Activated CD8-positive, alpha-beta T cell treated with anti-CD3 and anti-CD28 coated beads for 36 hours (primary cell): Measurements from ENCODE around the gene EIF2B1. TPM values are rescaled to one million over a fixed set of nuclear protein-coding genes. Genes with fewer than 3 reads are reported as not detected.

Source experiments
- ATAC-seq: fragments of 200-7000 bp; cut with Tn5 transposase; one replicate; pipeline ENCODE4 v1.10.0; 2021; ENCODE audit warnings: mild to moderate bottlenecking, moderate library complexity
- CTCF ChIA-PET: fragments of 350-600 bp; sonication (Branson Sonifier 250); formaldehyde crosslinking; loops from one replicate; lab custom pipeline; 2021; ENCODE audit warnings: antibody characterized with exemption; lab: Charles Lee
- POLR2A ChIA-PET: fragments of 350-600 bp; sonication (Branson Sonifier 250); formaldehyde crosslinking; loops from one replicate; lab custom pipeline; 2021; ENCODE audit warnings: antibody characterized with exemption; lab: Charles Lee
- DNase-seq: peaks from one replicate; pipeline ENCODE4 v3.0.0-alpha.2; 2020
- H3K27ac Mint-ChIP-seq: one replicate; pipeline ENCODE4 v1.8.0; 2021; ENCODE audit warnings: mild to moderate bottlenecking, mixed read lengths
- H3K27me3 Mint-ChIP-seq: one replicate; pipeline ENCODE4 v1.8.0; 2021; ENCODE audit warnings: mixed read lengths
- H3K36me3 Mint-ChIP-seq: one replicate; pipeline ENCODE4 v1.8.0; 2021; ENCODE audit warnings: low read depth, mixed read lengths
- H3K4me1 Mint-ChIP-seq: one replicate; pipeline ENCODE4 v1.8.0; 2021; ENCODE audit warnings: low read depth, mixed read lengths
- H3K4me3 Mint-ChIP-seq: one replicate; pipeline ENCODE4 v1.8.0; 2021; ENCODE audit warnings: mild to moderate bottlenecking, moderate library complexity, mixed read lengths
- H3K9me3 Mint-ChIP-seq: one replicate; pipeline ENCODE4 v1.8.0; 2021; ENCODE audit warnings: mixed read lengths
- intact Hi-C: fragments of 100-400 bp; cut with micrococcal nuclease; formaldehyde crosslinking; loops from one replicate; pipeline ENCODE4 v1.10.0; 2022
- total RNA-seq, 2 experiments: library from RNA; stranded (reverse); gene quantifications; one replicate each; pipeline ENCODE4 v1.2.3, GENCODE V29; 2021
- TF ChIP-seq, protein P1 (sequence below): fragments of 200-600 bp; IDR thresholded peaks from one replicate; pipeline ENCODE4 v1.8.0; 2022; ENCODE audit warnings: antibody characterized with exemption, mild to moderate bottlenecking

Gene EIF2B1
- total RNA-seq, 2 experiments from 2014 or later = 54.5 to 61.8 TPM

GRCh38 chr12:123621619-123622530 lies 11.6 kb downstream of the EIF2B1 start:
- TF ChIP-seq, protein P1, sequence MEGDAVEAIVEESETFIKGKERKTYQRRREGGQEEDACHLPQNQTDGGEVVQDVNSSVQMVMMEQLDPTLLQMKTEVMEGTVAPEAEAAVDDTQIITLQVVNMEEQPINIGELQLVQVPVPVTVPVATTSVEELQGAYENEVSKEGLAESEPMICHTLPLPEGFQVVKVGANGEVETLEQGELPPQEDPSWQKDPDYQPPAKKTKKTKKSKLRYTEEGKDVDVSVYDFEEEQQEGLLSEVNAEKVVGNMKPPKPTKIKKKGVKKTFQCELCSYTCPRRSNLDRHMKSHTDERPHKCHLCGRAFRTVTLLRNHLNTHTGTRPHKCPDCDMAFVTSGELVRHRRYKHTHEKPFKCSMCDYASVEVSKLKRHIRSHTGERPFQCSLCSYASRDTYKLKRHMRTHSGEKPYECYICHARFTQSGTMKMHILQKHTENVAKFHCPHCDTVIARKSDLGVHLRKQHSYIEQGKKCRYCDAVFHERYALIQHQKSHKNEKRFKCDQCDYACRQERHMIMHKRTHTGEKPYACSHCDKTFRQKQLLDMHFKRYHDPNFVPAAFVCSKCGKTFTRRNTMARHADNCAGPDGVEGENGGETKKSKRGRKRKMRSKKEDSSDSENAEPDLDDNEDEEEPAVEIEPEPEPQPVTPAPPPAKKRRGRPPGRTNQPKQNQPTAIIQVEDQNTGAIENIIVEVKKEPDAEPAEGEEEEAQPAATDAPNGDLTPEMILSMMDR = no peak
- intact Hi-C loops = no loop called here
- Mint-ChIP-seq H3K4me1 (no peaks in the 10 kb centered on the region), H3K27ac (peak overlapping the region; percentile 57), H3K36me3 (peaks cover 63% of the 10 kb centered on the region), H3K4me3 (no peak overlapping the region), H3K9me3 (no peaks in the 10 kb centered on the region), H3K27me3 (no peaks in the 10 kb centered on the region)
- ChIA-PET POLR2A (interaction anchor here (0.9 to 2.9 kb wide), 8 partner anchors 10 to 380 kb away, joined by 3 to 16 read pairs (median 7); partner anchors contain the start of genes DDX55 and GTF2H3), CTCF (interaction anchor here (1.7 kb wide), 1 partner anchor 20 kb away, joined by 3 read pairs; the partner anchor contains the start of gene DDX55)
- no peak for ATAC-seq
- DNase-seq = no peak

GRCh38 chr12:123621101-123621500 lies 12.4 kb downstream of the EIF2B1 start:
- H3K36me3 Mint-ChIP-seq = peaks cover 60% of the 10 kb centered on the region

DNA sequence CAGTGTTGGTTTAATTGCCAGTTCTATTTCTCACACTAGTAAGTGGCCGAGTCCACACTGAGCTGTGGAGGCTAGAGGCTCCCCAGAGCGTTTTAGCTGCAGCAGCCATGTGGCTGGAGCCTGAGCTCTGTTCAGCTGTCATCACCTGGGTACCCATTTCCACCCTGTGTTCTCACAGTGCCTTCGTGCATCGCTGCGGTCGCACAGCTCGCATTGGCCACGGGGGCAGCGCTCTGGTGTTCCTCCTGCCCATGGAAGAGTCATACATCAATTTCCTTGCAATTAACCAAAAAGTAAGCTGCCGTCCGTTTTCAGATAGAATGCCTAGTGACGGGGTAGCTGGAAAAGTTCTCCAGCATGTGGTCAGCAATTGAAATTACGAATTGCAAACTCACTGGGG lies 15.9 kb downstream of the EIF2B1 start:
- Mint-ChIP-seq H3K36me3 (peaks cover 71% of the 10 kb centered on the region), H3K4me3 (no peak overlapping the region), H3K9me3 (no peaks in the 10 kb centered on the region), H3K4me1 (no peaks in the 10 kb centered on the region), H3K27me3 (no peaks in the 10 kb centered on the region), H3K27ac (no peak overlapping the region)
- CTCF ChIA-PET = interaction anchor here (1.0 to 1.4 kb wide), 2 partner anchors 10 to 57 kb away, joined by 3 to 5 read pairs; no protein-coding TSS in a partner anchor
- DNase-seq (no peak), ATAC-seq (no peak)
- TF ChIP-seq, protein P1 = no peak
- intact Hi-C loops = no loop called here
- POLR2A ChIA-PET = interaction anchor here (1.2 to 1.7 kb wide), 2 partner anchors 15 to 34 kb away, joined by 4 to 5 read pairs; partner anchors contain the start of genes DDX55 and TMED2

More at GRCh38 chr12:123621101-123621500, 12.4 kb downstream of the EIF2B1 start:
- ChIA-PET CTCF (interaction anchor here (1.7 kb wide), 1 partner anchor 19 kb away, joined by 3 read pairs; the partner anchor contains the start of gene DDX55), POLR2A (interaction anchor here (1.2 to 2.9 kb wide), 6 partner anchors 9 to 379 kb away, joined by 3 to 16 read pairs (median 11); partner anchors contain the start of gene DDX55)
- no peak for DNase-seq
- H3K27ac Mint-ChIP-seq = no peak overlapping the region
- ATAC-seq = no peak
- intact Hi-C loops = no loop called here
- H3K4me1 Mint-ChIP-seq = no peaks in the 10 kb centered on the region
- TF ChIP-seq, protein P1 = no peak
- H3K27me3 Mint-ChIP-seq = no peaks in the 10 kb centered on the region
- no peaks in the 10 kb centered on the region for H3K9me3 Mint-ChIP-seq
- no peak overlapping the region for H3K4me3 Mint-ChIP-seq

DNA sequence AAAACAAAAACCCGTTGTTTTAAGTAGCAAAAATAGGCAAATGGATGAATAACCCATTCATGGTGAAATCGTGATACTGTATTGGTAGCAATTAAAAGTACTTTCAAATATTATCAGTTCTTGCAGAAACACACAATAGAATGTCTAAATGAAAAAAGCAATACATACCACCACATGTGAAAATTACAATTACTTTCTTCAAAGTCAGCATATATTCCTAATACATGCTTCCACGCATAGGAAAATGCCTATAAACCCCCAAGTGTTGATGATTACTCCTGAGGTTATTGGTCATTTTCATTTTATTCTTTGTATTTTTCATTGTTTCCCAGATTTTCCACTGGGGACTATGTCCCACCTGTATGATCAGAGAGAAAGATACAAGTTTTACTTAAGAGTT lies 16.3 kb downstream of the EIF2B1 start:
- no peak for DNase-seq
- TF ChIP-seq, protein P1 = no peak

More for the DNA sequence above, 16.3 kb downstream of the EIF2B1 start:
- Mint-ChIP-seq H3K27me3 (no peaks in the 10 kb centered on the region), H3K4me1 (peaks cover 1% of the 10 kb centered on the region), H3K9me3 (no peaks in the 10 kb centered on the region), H3K36me3 (peaks cover 72% of the 10 kb centered on the region), H3K27ac (no peak overlapping the region), H3K4me3 (no peak overlapping the region)
- ATAC-seq = no peak
- ChIA-PET CTCF (interaction anchor here (1.0 to 1.4 kb wide), 2 partner anchors 10 to 57 kb away, joined by 3 to 5 read pairs; no protein-coding TSS in a partner anchor), POLR2A (interaction anchor here (1.2 kb wide), 1 partner anchor 15 kb away, joined by 5 read pairs; the partner anchor contains the start of gene DDX55)
- intact Hi-C loops = no loop called here
